Activated CD4-positive, alpha-beta T cell treated with anti-CD3 and anti-CD28 coated beads, Interleukin-2, amount 10 ng/mL, durations not matched to agents 7 days and 5 days (primary cell): ENCODE data around the gene CNN2. TPM values are rescaled to one million over a fixed set of nuclear protein-coding genes. Genes with fewer than 3 reads are reported as not detected.

ENCODE experiments used
- total RNA-seq, 2 experiments: library from RNA; stranded (reverse); gene quantifications; one replicate each; pipeline ENCODE4 v1.2.3, GENCODE V29; 2021

Gene CNN2
- total RNA-seq, 2 experiments from 2014 or later, result 558 to 580 TPM

Other genes with a start within 250 kb of the CNN2 start
- gene PTBP1, start 229.2 kb upstream of the CNN2 start, total RNA-seq, result 100 to 1,000 TPM; 487 to 536 TPM
- gene PLPPR3, start 204.7 kb upstream of the CNN2 start, total RNA-seq, result not detected
- not detected for gene AZU1, start 198.8 kb upstream of the CNN2 start, total RNA-seq
- not detected for gene PRTN3, start 185.6 kb upstream of the CNN2 start, total RNA-seq
- not detected for gene ELANE, start 174.3 kb upstream of the CNN2 start, total RNA-seq
- 1 to 10 TPM; 1.5 to 1.6 TPM for gene CFD, start 166.9 kb upstream of the CNN2 start, total RNA-seq
- gene MED16, start 133.4 kb upstream of the CNN2 start, total RNA-seq, result 10 to 100 TPM; 72.5 to 88.1 TPM
- gene RNU6-9, start 133.1 kb upstream of the CNN2 start, total RNA-seq, result not detected
- gene R3HDM4, start 113.4 kb upstream of the CNN2 start, total RNA-seq, result 100 to 1,000 TPM; 120 to 121 TPM
- 1 to 10 TPM in 1 of 2 experiments, under 1 TPM in 1; 0.72 to 1.1 TPM for gene KISS1R, start 109.3 kb upstream of the CNN2 start, total RNA-seq
- 10 to 100 TPM; 25.8 to 28.4 TPM for gene ARID3A, start 100.6 kb upstream of the CNN2 start, total RNA-seq
- gene WDR18, start 42.3 kb upstream of the CNN2 start, total RNA-seq, result 10 to 100 TPM; 39.2 to 49.2 TPM
- gene GRIN3B, start 26.2 kb upstream of the CNN2 start, total RNA-seq, result not detected
- gene TMEM259, start 5.5 kb upstream of the CNN2 start, total RNA-seq, result 100 to 1,000 TPM; 183 to 195 TPM
- not detected for gene RNU6-2, start 5.1 kb upstream of the CNN2 start, total RNA-seq
- gene ABCA7, start 13.5 kb downstream of the CNN2 start, total RNA-seq, result 10 to 100 TPM; 75.9 to 87.5 TPM
- 100 to 1,000 TPM; 487 to 570 TPM for gene ARHGAP45, start 40.6 kb downstream of the CNN2 start, total RNA-seq
- 100 to 1,000 TPM; 120 to 133 TPM for gene POLR2E, start 68.8 kb downstream of the CNN2 start, total RNA-seq
- gene GPX4, start 77.4 kb downstream of the CNN2 start, total RNA-seq, result 100 to 1,000 TPM; 106 to 114 TPM
- 10 to 100 TPM; 84.7 to 91.7 TPM for gene SBNO2, start 147.7 kb downstream of the CNN2 start, total RNA-seq
- gene STK11, start 179.2 kb downstream of the CNN2 start, total RNA-seq, result 10 to 100 TPM; 71.7 to 82.0 TPM
- gene CBARP, start 211.4 kb downstream of the CNN2 start, total RNA-seq, result not detected
- gene ATP5F1D, start 215.1 kb downstream of the CNN2 start, total RNA-seq, result 100 to 1,000 TPM; 151 to 166 TPM
- gene MIDN, start 222.0 kb downstream of the CNN2 start, total RNA-seq, result 10 to 100 TPM; 58.0 to 65.7 TPM
- 100 to 1,000 TPM; 169 to 224 TPM for gene CIRBP, start 242.7 kb downstream of the CNN2 start, total RNA-seq
- 10 to 100 TPM; 47.8 to 51.5 TPM for gene FAM174C, start 248.9 kb downstream of the CNN2 start, total RNA-seq